ENCODE results near the gene FAM43A.

GRCh38 chr3:194667363-194667762, 18.3 kb upstream of the FAM43A start:
- no peak for TF ChIP-seq CTCF (optimal IDR thresholded peaks at IDR 0.05 in 1 of 3, IDR thresholded peaks at IDR 0.05 in 1 of 3, conservative IDR thresholded peaks at IDR 0.05 in 1 of 3; ENCODE audit: extremely low read depth in 1 of 3, insufficient read depth in 2 of 3, low read length in 3 of 3)
- TF ChIP-seq EZH2 (IDR thresholded peaks at IDR 0.05; ENCODE audit: low read length): no peak

Measured in keratinocyte (primary cell).